ENCODE results near the gene C3orf33. TPM values are rescaled to one million over a fixed set of nuclear protein-coding genes. Genes with fewer than 3 reads are reported as not detected.

The C3orf33 gene
- total RNA-seq, 3 donors from 2014 or later = 3.0 to 6.3 (median 5.6) TPM

GRCh38 chr3:155744626-155745324 lies 61.3 kb downstream of the C3orf33 start, which contains the start of gene PLCH1:
TSS of gene PLCH1 (minus strand) at chr3:155745071. CDS start at chr3:155704224, 40,847 bp downstream.
- Histone ChIP-seq H3K27ac (peak within 1 kb of the TSS; percentile 53 to 82), H3K4me3 (peak within 1 kb of the TSS; percentile 48 to 71 (median 69)), H3K27me3 (no peaks in the 10 kb centered on the region), H3K36me3 (no peaks in the 10 kb centered on the region), H3K4me1 (no peaks in the 10 kb centered on the region), H3K9me3 (no peaks in the 10 kb centered on the region)
- peak; percentile 42 to 64 for DNase-seq (ENCODE audit: low spot score in 2 of 2)
- TF ChIP-seq POLR2A (IDR thresholded peaks at IDR 0.05) = no peak
- TF ChIP-seq POLR2AphosphoS5 (IDR thresholded peaks at IDR 0.05) = no peak
- no peak for TF ChIP-seq CTCF (IDR thresholded peaks at IDR 0.05)
- intact Hi-C loops (cut with DNase I; ENCODE audit: low total_unique reads) = no loop called here

GRCh38 chr3:155744010-155744625 lies 62.0 kb downstream of the C3orf33 start:
- TF ChIP-seq POLR2AphosphoS5 (IDR thresholded peaks at IDR 0.05) (no peak), POLR2A (IDR thresholded peaks at IDR 0.05) (no peak), CTCF (IDR thresholded peaks at IDR 0.05) (no peak)
- H3K4me3 ChIP-seq = peak overlapping the region; percentile 48 to 71 (median 69)
- no peaks in the 10 kb centered on the region for H3K9me3 ChIP-seq
- peak in 1 of 2 donors; percentile 29 for DNase-seq (ENCODE audit: low spot score in 2 of 2)
- H3K27ac ChIP-seq = peak overlapping the region; percentile 53 to 82
- no peaks in the 10 kb centered on the region for H3K27me3 ChIP-seq
- H3K36me3 ChIP-seq = no peaks in the 10 kb centered on the region
- intact Hi-C loops (cut with DNase I; ENCODE audit: low total_unique reads) = no loop called here
- no peaks in the 10 kb centered on the region for H3K4me1 ChIP-seq

GRCh38 chr3:155743606-155744005 lies 62.5 kb downstream of the C3orf33 start:
- H3K4me1 ChIP-seq = no peaks in the 10 kb centered on the region
- H3K36me3 ChIP-seq = no peaks in the 10 kb centered on the region
- H3K27ac ChIP-seq = peak overlapping the region in 1 of 2 donors; percentile 82
- no peak for TF ChIP-seq POLR2AphosphoS5 (IDR thresholded peaks at IDR 0.05)
- TF ChIP-seq POLR2A (IDR thresholded peaks at IDR 0.05) = no peak
- TF ChIP-seq CTCF (IDR thresholded peaks at IDR 0.05) = no peak
- no peaks in the 10 kb centered on the region for H3K9me3 ChIP-seq
- H3K27me3 ChIP-seq = no peaks in the 10 kb centered on the region
- intact Hi-C loops (cut with DNase I; ENCODE audit: low total_unique reads) = no loop called here
- DNase-seq (ENCODE audit: low spot score in 2 of 2) = no peak
- H3K4me3 ChIP-seq = peak overlapping the region; percentile 48 to 71 (median 69)

- Histone ChIP-seq H3K27me3 (no peaks in the 10 kb centered on the region), H3K4me3 (no peak overlapping the region)
- TF ChIP-seq CTCF (IDR thresholded peaks at IDR 0.05) (no peak), POLR2A (IDR thresholded peaks at IDR 0.05) (no peak), POLR2AphosphoS5 (IDR thresholded peaks at IDR 0.05) (no peak)
Observed at GRCh38 chr3:155742349-155742965, 63.6 kb downstream of the C3orf33 start.

GRCh38 chr3:155741603-155742002 lies 64.5 kb downstream of the C3orf33 start:
- Histone ChIP-seq H3K4me3 (no peak overlapping the region), H3K9me3 (no peaks in the 10 kb centered on the region), H3K4me1 (no peaks in the 10 kb centered on the region), H3K27me3 (no peaks in the 10 kb centered on the region), H3K27ac (no peak overlapping the region), H3K36me3 (no peaks in the 10 kb centered on the region)
- DNase-seq (ENCODE audit: low spot score in 2 of 2) = no peak
- TF ChIP-seq POLR2AphosphoS5 (IDR thresholded peaks at IDR 0.05) (no peak), POLR2A (IDR thresholded peaks at IDR 0.05) (no peak)
- intact Hi-C loops (cut with DNase I; ENCODE audit: low total_unique reads) = no loop called here

More at GRCh38 chr3:155742349-155742965, 63.6 kb downstream of the C3orf33 start:
- Histone ChIP-seq H3K36me3 (no peaks in the 10 kb centered on the region), H3K9me3 (no peaks in the 10 kb centered on the region), H3K4me1 (no peaks in the 10 kb centered on the region), H3K27ac (no peak overlapping the region)
- intact Hi-C loops (cut with DNase I; ENCODE audit: low total_unique reads) = no loop called here
- DNase-seq (ENCODE audit: low spot score in 2 of 2) = no peak

Data from breast epithelium (tissue), 4 donors.